GM12891 (cell line): ENCODE measurements around the gene GTPBP1.
A peak's percentile ranks its signal among the peaks of the same experiment; 100 is the strongest.

Experiments used
- DNase-seq: peaks from one replicate; pipeline ENCODE4 v3.0.0; 2011; ENCODE audit warnings: low spot score; ENCODE audit not compliant: insufficient read length
- FAIRE-seq: peaks from 2 replicates; lab custom pipeline; 2011; peaks lifted over from hg19 to GRCh38; lab: Jason Lieb, UNC
- PAX5 ChIP-seq: IDR thresholded peaks from 2 replicates; pipeline ENCODE4 v1.6.1; 2011; ENCODE audit warnings: low read length, moderate library complexity, mild to moderate bottlenecking; ENCODE audit not compliant: insufficient read depth, severe bottlenecking
- POLR2A ChIP-seq: IDR thresholded peaks from 2 replicates; pipeline ENCODE4 v1.6.1; 2011; ENCODE audit warnings: low read depth, low read length, control low read depth
- POLR2AphosphoS5 ChIP-seq: IDR thresholded peaks from 2 replicates; pipeline ENCODE4 v1.6.1; 2011; ENCODE audit warnings: low read depth, low read length, control low read depth
- POU2F2 ChIP-seq: IDR thresholded peaks from 2 replicates; pipeline ENCODE4 v1.6.1; 2011; ENCODE audit warnings: low read depth, mild to moderate bottlenecking, control low read depth, low read length, moderate library complexity
- SPI1 ChIP-seq: IDR thresholded peaks from 2 replicates; pipeline ENCODE4 v1.6.1; 2011; ENCODE audit warnings: low read depth, low read length, control low read depth
- TAF1 ChIP-seq: IDR thresholded peaks from 2 replicates; pipeline ENCODE4 v1.6.1; 2011; ENCODE audit warnings: low read depth, low read length, control low read depth

The GTPBP1 gene

DNA sequence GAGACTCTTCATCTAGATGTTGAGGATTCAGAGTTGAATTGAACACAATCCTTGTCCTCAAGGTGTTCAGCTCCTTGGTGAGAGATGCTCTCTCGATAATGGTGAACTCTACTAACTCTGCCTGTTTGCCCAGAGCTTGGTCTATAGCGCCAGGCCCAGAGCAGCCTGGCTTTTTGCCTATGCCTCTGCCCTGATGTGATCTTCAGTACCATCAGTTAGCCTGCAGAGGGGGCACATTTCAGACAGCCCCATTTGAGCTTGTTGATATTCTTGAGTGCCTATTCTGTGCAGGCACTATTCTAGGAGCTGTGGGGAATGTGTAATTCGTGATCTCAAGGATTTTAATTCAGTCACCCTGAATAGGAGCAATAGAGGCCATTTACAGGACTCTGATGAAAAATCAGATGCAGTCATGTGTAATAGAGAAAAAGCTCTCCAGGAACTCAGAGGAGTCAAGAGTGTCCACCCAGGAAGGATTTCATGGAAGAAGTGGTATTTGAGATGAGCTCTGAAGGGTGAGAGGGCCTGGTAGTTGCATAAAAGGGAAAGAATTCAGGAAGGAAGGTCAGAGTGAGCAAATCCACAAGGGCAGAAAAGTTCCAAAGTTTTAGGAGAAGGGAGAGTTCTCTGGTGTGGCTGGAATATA lies 19.3 kb downstream of the GTPBP1 start:
- FAIRE-seq, result peak; percentile 41
- no peak for TF ChIP-seq TAF1
- TF ChIP-seq POLR2A, result no peak
- TF ChIP-seq SPI1, result no peak
- TF ChIP-seq POU2F2, result no peak
- TF ChIP-seq POLR2AphosphoS5, result no peak
- no peak for DNase-seq

DNA sequence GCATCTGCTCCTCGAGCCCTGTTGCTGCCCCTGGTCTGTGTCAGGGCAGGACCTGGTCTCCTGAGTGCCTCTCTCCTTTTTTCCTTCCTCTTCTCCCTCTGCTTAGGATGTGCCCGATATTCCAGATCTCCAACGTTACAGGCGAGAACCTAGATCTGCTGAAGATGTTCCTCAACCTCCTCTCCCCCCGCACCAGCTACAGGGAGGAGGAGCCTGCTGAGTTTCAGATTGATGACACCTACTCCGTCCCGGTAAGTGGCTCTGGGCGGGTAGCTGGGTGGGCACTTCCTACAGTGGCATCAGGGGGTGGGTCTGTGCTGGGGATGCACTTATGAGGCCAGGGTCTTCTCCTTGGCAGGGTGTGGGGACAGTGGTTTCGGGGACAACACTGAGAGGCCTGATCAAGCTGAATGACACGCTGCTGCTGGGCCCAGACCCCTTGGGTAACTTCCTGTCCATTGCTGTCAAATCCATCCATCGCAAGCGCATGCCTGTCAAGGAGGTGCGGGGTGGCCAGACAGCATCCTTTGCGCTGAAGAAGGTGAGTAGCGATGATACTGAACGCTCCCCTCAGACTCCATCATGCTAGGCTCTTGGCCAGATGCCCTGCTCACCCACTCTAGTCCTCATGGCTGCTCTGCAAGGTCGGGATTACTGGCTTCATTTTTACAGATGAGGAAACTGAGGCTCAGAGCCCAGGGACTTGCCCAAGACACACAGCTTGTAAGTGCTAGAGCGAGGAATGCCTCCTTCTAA lies 20.3 kb downstream of the GTPBP1 start:
- no peak for DNase-seq
- peak; percentile 5 for FAIRE-seq
- TF ChIP-seq POLR2AphosphoS5, result no peak
- TF ChIP-seq PAX5, result no peak
- TF ChIP-seq POU2F2, result no peak
- no peak; the same call in 1 of the 2 replicates for TF ChIP-seq POLR2A
- TF ChIP-seq TAF1, result no peak
- TF ChIP-seq SPI1, result no peak

DNA sequence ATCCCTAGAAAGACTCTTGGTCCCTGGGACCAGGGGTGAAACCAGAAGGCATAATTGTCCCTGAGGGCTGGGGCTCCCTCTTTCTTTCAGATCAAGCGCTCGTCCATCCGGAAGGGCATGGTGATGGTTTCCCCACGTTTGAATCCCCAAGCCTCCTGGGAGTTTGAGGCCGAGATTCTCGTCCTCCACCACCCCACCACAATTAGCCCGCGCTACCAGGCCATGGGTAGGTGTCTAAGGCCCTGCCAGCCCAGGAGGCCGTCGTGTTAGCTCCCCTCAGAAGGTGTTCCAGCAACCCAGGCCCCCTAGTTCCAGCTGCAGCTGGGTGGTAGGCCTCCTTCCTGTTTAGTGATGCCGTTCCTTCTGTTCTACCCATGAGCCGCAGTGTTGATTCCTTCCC lies 21.4 kb downstream of the GTPBP1 start:
- DNase-seq (no peak), FAIRE-seq (no peak)
- no peak for TF ChIP-seq TAF1

DNA sequence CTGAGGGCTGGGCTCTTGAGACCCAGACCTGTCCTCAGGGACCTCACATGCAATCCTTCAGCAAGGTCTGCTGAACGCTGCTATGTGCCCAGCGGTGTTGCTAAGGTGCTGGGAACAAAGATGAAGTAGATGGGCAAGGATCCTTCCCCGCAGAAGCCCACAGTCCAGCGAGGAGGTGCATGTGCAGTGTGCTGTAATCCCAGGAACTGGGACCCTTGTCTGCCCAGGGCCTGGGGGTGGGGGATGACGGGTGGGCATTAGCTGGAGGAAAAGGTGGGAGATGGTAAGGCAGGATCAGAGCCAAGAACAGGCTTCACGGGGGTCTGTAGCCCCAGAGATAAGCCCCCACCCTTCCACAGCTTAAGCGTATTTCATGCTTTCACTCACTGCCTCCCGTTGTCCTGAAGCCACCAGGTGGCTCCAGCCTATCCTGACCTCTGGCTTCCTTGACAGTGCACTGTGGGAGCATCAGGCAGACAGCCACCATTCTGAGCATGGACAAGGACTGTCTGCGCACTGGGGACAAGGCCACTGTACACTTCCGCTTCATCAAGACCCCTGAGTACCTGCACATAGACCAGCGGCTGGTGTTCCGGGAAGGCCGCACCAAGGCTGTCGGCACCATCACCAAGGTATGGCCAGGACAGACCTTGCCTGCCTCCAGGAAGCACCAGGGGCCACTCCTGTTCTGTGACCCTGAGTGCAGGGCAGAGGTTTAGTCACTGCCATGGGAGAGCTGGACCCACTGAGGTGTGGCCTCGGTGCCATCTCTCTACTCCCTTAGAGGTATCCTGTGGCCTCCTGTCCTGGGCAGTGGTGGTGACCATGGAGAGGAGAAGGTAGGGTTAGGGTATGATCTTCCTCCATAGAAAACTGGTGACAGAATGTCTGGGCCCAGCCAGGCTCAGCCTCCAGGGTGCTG lies 22.0 kb downstream of the GTPBP1 start:
- no peak for DNase-seq
- TF ChIP-seq POLR2A, result no peak
- no peak for TF ChIP-seq SPI1
- TF ChIP-seq POLR2AphosphoS5, result no peak
- no peak for TF ChIP-seq TAF1
- TF ChIP-seq PAX5, result no peak
- no peak for TF ChIP-seq POU2F2
- no peak for FAIRE-seq

DNA sequence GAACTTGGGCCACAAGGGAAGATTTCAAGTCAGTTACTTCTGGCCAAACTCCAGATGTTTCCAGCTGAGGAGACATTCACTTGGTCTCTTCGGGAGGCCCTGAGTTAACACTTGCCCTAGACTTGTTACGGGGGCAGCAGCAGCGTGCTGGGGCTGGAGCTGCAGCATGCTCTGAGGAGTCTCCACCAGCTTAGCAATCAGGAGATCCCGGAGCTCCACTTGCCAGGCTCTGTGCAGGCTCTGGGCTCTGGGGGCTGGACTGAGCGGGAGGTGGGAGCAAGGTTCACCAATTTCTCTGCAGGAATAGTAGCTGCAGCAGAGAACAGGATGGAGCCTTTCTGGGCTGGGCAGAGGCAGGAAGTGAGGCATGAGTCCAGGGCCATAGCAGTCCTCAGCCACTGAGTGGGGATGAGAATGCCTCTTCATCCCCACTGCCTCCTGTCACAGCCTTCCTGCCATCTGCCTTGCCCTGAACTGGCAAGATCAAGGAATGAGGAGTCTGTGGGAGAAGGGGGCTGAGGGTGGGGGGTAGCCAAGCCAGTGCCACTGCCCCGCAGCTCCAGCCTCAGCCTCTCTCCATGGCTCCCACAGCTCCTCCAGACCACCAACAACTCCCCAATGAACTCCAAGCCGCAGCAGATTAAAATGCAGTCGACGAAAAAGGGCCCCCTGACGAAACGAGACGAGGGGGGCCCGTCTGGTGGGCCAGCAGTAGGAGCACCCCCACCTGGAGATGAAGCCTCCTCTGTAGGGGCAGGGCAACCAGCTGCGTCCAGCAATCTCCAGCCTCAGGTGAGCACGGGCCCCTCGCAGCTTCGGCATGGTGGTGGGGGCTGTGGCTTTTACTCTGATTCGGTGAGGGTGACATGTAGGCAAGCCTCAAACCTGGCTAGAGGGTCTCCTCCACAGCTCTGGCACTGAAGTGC lies 23.4 kb downstream of the GTPBP1 start:
- TF ChIP-seq POLR2AphosphoS5, result no peak
- TF ChIP-seq POU2F2, result no peak
- no peak for TF ChIP-seq PAX5
- no peak for TF ChIP-seq SPI1
- TF ChIP-seq POLR2A, result no peak
- no peak for TF ChIP-seq TAF1
- no peak for FAIRE-seq
- no peak for DNase-seq

DNA sequence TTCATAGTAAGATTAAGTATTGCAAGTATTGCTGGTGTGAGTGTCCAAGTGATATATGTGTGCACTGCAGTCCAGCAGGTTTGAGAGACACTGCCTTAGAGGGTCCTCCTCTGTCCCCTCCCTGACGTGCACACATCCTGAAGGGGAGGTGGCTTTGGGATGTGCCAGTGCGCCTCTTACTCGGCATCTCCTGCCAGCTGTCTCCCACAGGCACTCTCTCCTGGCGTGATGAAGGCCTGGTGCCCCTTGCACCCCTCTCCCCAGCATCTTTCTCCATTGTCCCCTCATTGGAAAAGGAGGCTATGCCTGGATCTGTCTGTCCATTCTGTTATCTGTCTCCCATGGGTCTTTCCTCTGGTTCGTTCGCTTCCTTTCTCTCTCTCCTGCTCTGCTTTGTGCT lies 24.2 kb downstream of the GTPBP1 start:
- TF ChIP-seq POLR2A (no peak), TAF1 (no peak), POLR2AphosphoS5 (no peak), SPI1 (no peak), PAX5 (no peak), POU2F2 (no peak)
- FAIRE-seq, result no peak
- DNase-seq, result no peak

DNA sequence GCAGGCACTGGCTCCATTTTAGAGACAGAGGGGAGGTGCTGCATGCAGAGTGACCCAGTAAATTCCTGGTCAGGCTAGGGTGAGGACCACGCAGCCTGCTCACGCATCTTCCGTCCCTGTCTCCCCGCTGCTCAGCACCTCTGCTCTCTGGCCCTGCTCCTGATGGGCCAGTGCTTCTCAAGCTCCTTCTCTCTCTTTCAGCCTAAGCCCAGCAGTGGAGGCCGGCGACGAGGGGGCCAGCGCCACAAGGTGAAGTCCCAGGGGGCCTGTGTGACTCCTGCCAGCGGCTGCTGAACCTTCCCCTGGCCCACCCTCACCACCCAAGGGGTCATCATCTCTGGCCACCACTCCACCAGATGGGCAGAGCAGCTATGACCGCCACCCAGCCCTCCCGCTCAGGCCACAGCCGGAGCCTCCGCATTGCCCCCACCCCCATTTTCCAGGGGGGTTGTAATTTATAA lies 24.7 kb downstream of the GTPBP1 start:
- TF ChIP-seq PAX5 (no peak), POU2F2 (no peak), POLR2A (no peak), POLR2AphosphoS5 (no peak), TAF1 (no peak), SPI1 (no peak)
- DNase-seq (no peak), FAIRE-seq (no peak)

DNA sequence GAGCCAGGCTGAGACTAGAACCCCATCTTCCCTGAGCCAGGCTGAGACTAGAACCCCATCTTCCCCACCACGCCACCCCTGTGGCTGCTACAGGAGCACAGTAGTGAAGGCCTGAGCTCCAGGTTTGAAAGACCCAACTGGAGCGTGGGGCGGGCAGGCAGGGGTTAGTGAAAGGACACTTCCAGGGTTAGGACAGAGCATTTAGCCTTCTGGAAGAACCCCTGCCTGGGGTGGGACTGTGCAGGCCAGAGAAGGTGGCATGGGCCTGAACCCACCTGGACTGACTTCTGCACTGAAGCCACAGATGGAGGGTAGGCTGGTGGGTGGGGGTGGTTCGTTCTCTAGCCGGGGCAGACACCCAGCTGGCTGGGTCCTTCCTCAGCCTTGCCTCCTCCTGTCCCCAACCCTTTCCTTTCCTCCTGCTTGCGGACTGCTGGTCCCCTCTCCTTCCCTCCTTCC lies 26.0 kb downstream of the GTPBP1 start:
- TF ChIP-seq POLR2A (peak; percentile 69; the same call in 1 of the 2 replicates), POU2F2 (no peak), PAX5 (no peak)
- DNase-seq (no peak), FAIRE-seq (no peak)
